NB4 (cell line): Measurements from ENCODE around the gene HIRA.

ENCODE experiments used
- DNase-seq: peaks from one replicate; pipeline ENCODE4 v3.0.0; 2010; ENCODE audit warnings: low read depth
- H3K4me3 ChIP-seq: one replicate; pipeline ENCODE4 v1.5.1; 2011; ENCODE audit warnings: mild to moderate bottlenecking, low read depth, low read length, moderate library complexity
- CTCF ChIP-seq: IDR thresholded peaks from one replicate; pipeline ENCODE4 v1.5.1; 2012; ENCODE audit warnings: low read depth, low read length
- MYC ChIP-seq: IDR thresholded peaks from 2 replicates; pipeline ENCODE4 v1.6.1; 2011; ENCODE audit warnings: low read depth, low read length
- POLR2A ChIP-seq: IDR thresholded peaks from 2 replicates; pipeline ENCODE4 v1.6.1; 2011; ENCODE audit warnings: mild to moderate bottlenecking; ENCODE audit not compliant: insufficient read length; ENCODE audit errors: extremely low read depth
- TF ChIP-seq, protein P1 (sequence below): IDR thresholded peaks from 2 replicates; pipeline ENCODE4 v1.6.1; 2011; ENCODE audit warnings: low read depth, low read length

Gene HIRA

DNA sequence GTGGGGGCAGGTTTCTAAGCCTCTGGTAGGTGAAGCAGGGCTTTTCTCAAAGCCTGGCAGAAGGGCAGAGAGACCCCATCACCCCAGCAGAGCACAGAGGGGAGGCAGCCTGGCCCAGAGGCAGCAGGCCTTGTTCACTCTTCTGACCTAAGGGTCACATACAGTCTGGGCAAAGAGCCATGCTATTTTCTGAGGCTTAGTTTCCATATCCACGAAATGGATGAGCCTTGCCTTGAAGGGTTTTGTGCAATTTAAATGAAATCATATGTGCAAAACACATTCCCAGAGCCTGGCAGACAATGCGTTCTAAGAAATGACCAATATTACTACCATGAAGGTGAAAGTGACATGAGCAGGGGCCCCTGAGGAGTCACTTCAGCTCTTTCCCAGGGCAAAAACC is 44.5 kb downstream of the HIRA start:
- DNase-seq, result no peak
- TF ChIP-seq CTCF, result no peak
- no peak for TF ChIP-seq POLR2A
- no peak for TF ChIP-seq MYC
- TF ChIP-seq, protein P1, sequence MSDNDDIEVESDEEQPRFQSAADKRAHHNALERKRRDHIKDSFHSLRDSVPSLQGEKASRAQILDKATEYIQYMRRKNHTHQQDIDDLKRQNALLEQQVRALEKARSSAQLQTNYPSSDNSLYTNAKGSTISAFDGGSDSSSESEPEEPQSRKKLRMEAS, result no peak

GRCh38 chr22:19386248-19386647 is 45.3 kb downstream of the HIRA start:
- no peak for TF ChIP-seq POLR2A
- no peak for TF ChIP-seq CTCF
- TF ChIP-seq, protein P1, result no peak
- TF ChIP-seq MYC, result no peak
- H3K4me3 ChIP-seq, result no peak overlapping the region
- DNase-seq, result no peak

More for the DNA sequence above, 44.5 kb downstream of the HIRA start:
- no peak overlapping the region for H3K4me3 ChIP-seq

GRCh38 chr22:19385221-19385906 is 46.2 kb downstream of the HIRA start:
- no peak for DNase-seq
- TF ChIP-seq, protein P1, result no peak
- no peak for TF ChIP-seq POLR2A
- no peak overlapping the region for H3K4me3 ChIP-seq

DNA sequence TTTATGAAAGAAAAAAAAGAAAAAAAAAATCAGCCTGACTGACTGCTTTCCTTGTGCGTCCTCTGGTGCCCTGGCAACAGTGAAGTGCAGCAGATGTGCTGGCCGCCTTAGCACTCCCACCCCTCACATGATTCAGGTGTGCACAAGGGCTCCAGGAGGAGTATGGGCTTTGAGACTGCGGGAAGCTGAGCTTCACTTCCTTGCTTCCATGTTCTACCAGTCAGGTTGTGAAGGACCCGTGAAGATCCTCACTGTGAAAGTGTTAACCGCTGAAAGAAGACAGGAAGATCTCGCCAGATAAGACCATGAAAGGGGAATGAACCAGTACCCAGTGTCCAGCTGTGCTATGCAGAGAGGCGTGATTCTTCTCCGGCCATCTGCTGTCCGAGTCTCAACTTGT is 48.2 kb downstream of the HIRA start:
- H3K4me3 ChIP-seq, result no peak overlapping the region
- DNase-seq, result no peak
- TF ChIP-seq, protein P1, result no peak
- TF ChIP-seq POLR2A (no peak), MYC (no peak), CTCF (no peak)

GRCh38 chr22:19382240-19382639 is 49.3 kb downstream of the HIRA start:
- TF ChIP-seq MYC (no peak), CTCF (no peak), POLR2A (no peak)
- TF ChIP-seq, protein P1, result no peak

GRCh38 chr22:19378344-19378674 is 53.2 kb downstream of the HIRA start:
- DNase-seq, result no peak
- no peak overlapping the region for H3K4me3 ChIP-seq
- TF ChIP-seq MYC, result no peak
- no peak for TF ChIP-seq CTCF

More at GRCh38 chr22:19382240-19382639, 49.3 kb downstream of the HIRA start:
- DNase-seq, result no peak
- H3K4me3 ChIP-seq, result no peak overlapping the region
